Activated CD8-positive, alpha-beta memory T cell treated with anti-CD3 and anti-CD28 coated beads, Interleukin-2, amount 10 ng/mL, durations not matched to agents 7 days and 5 days (primary cell): ENCODE measurements around the gene FHOD3. TPM values are rescaled to one million over a fixed set of nuclear protein-coding genes. Genes with fewer than 3 reads are reported as not detected.
"Not testable (repeated sequence)": the region's sequence is repeated elsewhere in the genome, so short reads cannot be mapped to it uniquely, and the experiment has no call there.

ENCODE experiments used
- ATAC-seq: fragments of 150-1000 bp; cut with Tn5 transposase; one replicate; pipeline ENCODE4 v1.10.0; 2021; ENCODE audit warnings: moderate library complexity
- CTCF ChIA-PET: fragments of 350-600 bp; sonication (Branson Sonifier 250); formaldehyde crosslinking; loops from one replicate; lab custom pipeline; 2021; ENCODE audit warnings: antibody characterized with exemption; lab: Charles Lee
- DNase-seq: peaks from one replicate; pipeline ENCODE4 v3.0.0-alpha.2; 2020
- H3K27ac Mint-ChIP-seq: one replicate; pipeline ENCODE4 v1.8.0; 2021; ENCODE audit warnings: mild to moderate bottlenecking, mixed read lengths
- H3K27me3 Mint-ChIP-seq: one replicate; pipeline ENCODE4 v1.8.0; 2021; ENCODE audit warnings: mixed read lengths
- H3K36me3 Mint-ChIP-seq: one replicate; pipeline ENCODE4 v1.8.0; 2021; ENCODE audit warnings: mild to moderate bottlenecking, mixed read lengths
- H3K4me1 Mint-ChIP-seq: one replicate; pipeline ENCODE4 v1.8.0; 2021; ENCODE audit warnings: mixed read lengths
- H3K4me3 Mint-ChIP-seq: one replicate; pipeline ENCODE4 v1.8.0; 2021; ENCODE audit warnings: mild to moderate bottlenecking, moderate library complexity, mixed read lengths
- H3K9me3 Mint-ChIP-seq: one replicate; pipeline ENCODE4 v1.8.0; 2022; ENCODE audit warnings: low read depth, mixed read lengths
- total RNA-seq, 2 experiments: library from RNA; stranded (reverse); gene quantifications; one replicate each; pipeline ENCODE4 v1.2.3, GENCODE V29; 2021

The FHOD3 gene
- total RNA-seq, 2 experiments from 2014 or later = not detected

- no peak overlapping the region for H3K4me3 Mint-ChIP-seq
- no peak overlapping the region for H3K27ac Mint-ChIP-seq
- CTCF ChIA-PET = no interaction called here
- no peak for ATAC-seq
- H3K36me3 Mint-ChIP-seq = no peaks in the 10 kb centered on the region
- no peaks in the 10 kb centered on the region for H3K9me3 Mint-ChIP-seq
- H3K27me3 Mint-ChIP-seq = no peaks in the 10 kb centered on the region
- H3K4me1 Mint-ChIP-seq = no peaks in the 10 kb centered on the region
- DNase-seq = no peak
Observed at GRCh38 chr18:36714476-36714875, 417.0 kb downstream of the FHOD3 start.

DNA sequence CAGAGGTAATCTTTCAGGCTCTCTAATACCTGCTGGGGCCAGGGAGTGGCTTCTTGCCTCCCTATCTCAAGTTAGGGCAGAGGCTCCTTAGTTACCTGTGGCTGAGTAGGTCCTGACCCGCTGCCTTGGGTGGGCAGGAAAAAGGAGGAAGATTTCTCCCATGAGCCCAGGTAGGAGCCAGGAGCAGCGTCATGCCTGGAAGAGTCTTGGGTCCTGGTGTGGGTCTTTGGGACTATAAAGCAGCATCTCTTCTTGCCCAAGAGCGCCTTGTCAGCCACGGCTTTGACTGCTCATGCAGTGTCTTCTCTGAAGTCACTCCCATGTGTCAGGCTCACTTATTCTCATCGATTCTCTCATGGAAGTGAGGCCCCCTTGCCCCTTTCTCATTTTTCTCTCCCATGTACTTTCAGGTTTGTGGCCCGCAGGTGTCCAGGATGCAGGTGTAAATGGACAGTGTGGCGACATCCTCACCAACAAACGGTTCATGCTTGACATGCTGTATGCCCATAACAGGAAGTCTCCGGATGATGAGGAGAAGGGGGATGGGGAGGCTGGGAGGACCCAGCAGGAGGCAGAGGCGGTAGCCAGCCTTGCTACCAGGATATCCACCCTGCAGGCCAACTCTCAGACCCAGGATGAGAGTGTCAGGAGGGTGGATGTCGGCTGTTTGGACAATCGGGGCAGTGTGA lies 420.1 kb downstream of the FHOD3 start:
- no peaks in the 10 kb centered on the region for H3K9me3 Mint-ChIP-seq
- H3K36me3 Mint-ChIP-seq = no peaks in the 10 kb centered on the region
- H3K27me3 Mint-ChIP-seq = no peaks in the 10 kb centered on the region
- no peak for DNase-seq
- no peak overlapping the region for H3K27ac Mint-ChIP-seq
- ATAC-seq = no peak
- CTCF ChIA-PET = no interaction called here
- no peak overlapping the region for H3K4me3 Mint-ChIP-seq
- no peaks in the 10 kb centered on the region for H3K4me1 Mint-ChIP-seq

DNA sequence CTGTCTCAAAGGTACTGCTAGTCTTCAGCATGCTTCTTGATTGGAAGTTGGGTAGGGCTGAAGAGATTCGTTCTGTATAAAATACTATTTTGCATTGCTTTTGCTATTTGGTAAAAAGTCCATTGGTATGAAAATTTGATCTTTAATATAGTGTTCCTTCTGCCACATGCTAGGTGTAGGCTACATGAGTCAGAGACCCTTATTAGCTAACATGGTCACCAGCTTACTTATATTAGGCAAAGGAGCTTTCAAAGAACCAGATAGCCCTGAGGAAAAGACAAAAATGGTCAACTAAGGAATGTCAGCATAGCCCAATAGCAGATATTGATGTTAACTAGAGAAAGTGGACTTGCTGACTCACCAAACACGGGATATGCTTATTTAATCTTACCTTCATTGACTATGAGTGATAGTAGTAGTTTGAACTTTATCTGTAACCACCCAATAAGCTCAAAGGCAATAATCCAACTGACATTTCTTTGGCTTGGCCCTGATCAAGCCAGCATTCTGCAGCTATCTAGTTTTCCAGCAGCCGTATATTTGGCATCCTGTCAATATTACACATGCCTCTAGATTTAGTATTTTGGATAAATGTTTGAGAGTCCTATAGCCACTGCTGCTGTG lies 421.3 kb downstream of the FHOD3 start:
- no peak overlapping the region for H3K27ac Mint-ChIP-seq
- H3K4me1 Mint-ChIP-seq = no peaks in the 10 kb centered on the region
- ATAC-seq = no peak
- H3K4me3 Mint-ChIP-seq = no peak overlapping the region
- no peaks in the 10 kb centered on the region for H3K36me3 Mint-ChIP-seq
- CTCF ChIA-PET = no interaction called here
- no peaks in the 10 kb centered on the region for H3K9me3 Mint-ChIP-seq
- DNase-seq = no peak
- peaks cover 3% of the 10 kb centered on the region for H3K27me3 Mint-ChIP-seq

DNA sequence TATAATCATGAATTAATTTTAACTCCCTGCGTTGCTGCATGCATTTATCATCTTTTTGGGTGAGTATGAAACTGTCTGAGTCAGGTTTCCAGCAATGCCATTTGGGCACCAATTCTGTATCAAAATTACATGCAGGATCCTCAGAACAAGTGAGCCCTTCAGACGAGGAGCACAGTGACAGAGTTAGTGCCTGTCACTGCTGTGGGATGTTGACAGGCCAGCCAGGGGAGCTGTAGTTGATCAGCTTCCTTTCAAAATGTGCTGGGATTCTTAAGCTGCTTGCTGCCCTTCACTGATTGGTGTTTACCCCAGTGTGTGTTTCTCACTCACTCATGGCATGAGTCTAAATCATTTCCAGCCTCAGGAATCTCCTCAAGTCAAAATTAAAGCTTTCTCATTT lies 422.1 kb downstream of the FHOD3 start:
- no peak overlapping the region for H3K27ac Mint-ChIP-seq
- DNase-seq (no peak), ATAC-seq (no peak)
- peaks cover 3% of the 10 kb centered on the region for H3K27me3 Mint-ChIP-seq
- no peaks in the 10 kb centered on the region for H3K36me3 Mint-ChIP-seq
- no peak overlapping the region for H3K4me3 Mint-ChIP-seq
- H3K9me3 Mint-ChIP-seq = no peaks in the 10 kb centered on the region
- no peaks in the 10 kb centered on the region for H3K4me1 Mint-ChIP-seq
- CTCF ChIA-PET = no interaction called here

DNA sequence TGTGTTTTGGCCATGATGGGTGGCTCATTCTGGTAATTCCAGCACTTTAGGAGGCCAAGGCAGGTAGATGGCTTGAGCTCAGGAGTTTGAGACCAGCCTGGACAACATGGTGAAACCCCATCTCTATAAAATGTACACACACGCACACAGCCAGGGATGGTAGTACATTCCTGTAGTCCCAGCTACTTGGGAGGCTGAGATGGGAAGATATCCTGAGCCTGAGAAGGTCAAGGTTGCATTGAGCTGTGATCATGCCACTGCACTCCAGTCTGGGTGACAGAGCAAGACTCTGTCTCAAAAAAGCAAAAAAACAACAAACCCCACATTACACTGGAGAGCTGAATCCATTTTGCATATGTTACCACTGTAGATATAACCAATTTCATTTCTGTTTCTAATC lies 423.8 kb downstream of the FHOD3 start:
- H3K27me3 Mint-ChIP-seq, ATAC-seq, H3K4me1 Mint-ChIP-seq, H3K9me3 Mint-ChIP-seq, CTCF ChIA-PET, H3K4me3 Mint-ChIP-seq, H3K27ac Mint-ChIP-seq, H3K36me3 Mint-ChIP-seq, DNase-seq: not testable (repeated sequence)

GRCh38 chr18:36724169-36724568 lies 426.7 kb downstream of the FHOD3 start:
- H3K4me3 Mint-ChIP-seq = no peak overlapping the region
- no peak overlapping the region for H3K27ac Mint-ChIP-seq
- ATAC-seq = no peak
- no peaks in the 10 kb centered on the region for H3K4me1 Mint-ChIP-seq
- H3K27me3 Mint-ChIP-seq = peaks cover 6% of the 10 kb centered on the region
- CTCF ChIA-PET = no interaction called here
- H3K36me3 Mint-ChIP-seq = no peaks in the 10 kb centered on the region
- H3K9me3 Mint-ChIP-seq = no peaks in the 10 kb centered on the region
- DNase-seq = no peak

DNA sequence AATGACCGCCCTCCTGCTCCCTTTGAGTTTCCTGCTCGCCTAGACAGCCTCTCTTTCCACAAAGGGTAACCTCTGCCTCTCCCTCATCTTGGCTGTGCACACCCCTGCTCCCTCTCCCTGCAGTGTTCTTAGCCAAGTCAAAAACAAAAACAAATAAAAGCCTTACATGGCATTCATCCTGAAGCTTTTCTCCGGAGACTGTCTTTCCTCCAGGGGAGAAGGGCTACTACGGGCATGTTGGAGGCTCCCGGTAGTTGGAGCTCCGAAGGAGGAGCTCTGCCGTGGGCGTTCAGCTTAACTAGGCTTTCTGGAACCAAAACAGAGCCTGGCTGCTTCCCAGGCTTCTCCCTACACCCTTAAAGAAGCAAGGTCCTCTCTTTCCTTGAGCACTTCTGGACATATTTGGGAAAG lies 427.1 kb downstream of the FHOD3 start:
- no peaks in the 10 kb centered on the region for H3K4me1 Mint-ChIP-seq
- CTCF ChIA-PET = no interaction called here
- DNase-seq = no peak
- no peak overlapping the region for H3K27ac Mint-ChIP-seq
- H3K9me3 Mint-ChIP-seq = no peaks in the 10 kb centered on the region
- H3K4me3 Mint-ChIP-seq = no peak overlapping the region
- H3K36me3 Mint-ChIP-seq = no peaks in the 10 kb centered on the region
- H3K27me3 Mint-ChIP-seq = peaks cover 6% of the 10 kb centered on the region
- no peak for ATAC-seq

GRCh38 chr18:36728345-36728744 lies 430.8 kb downstream of the FHOD3 start:
- no peaks in the 10 kb centered on the region for H3K36me3 Mint-ChIP-seq
- DNase-seq (no peak), ATAC-seq (no peak)
- peaks cover 7% of the 10 kb centered on the region for H3K27me3 Mint-ChIP-seq
- H3K4me3 Mint-ChIP-seq = no peak overlapping the region
- no peak overlapping the region for H3K27ac Mint-ChIP-seq
- CTCF ChIA-PET = interaction anchor here (1.4 kb wide), 1 partner anchor 40 kb away, joined by 4 read pairs; no protein-coding TSS in a partner anchor
- H3K9me3 Mint-ChIP-seq = peaks cover 3% of the 10 kb centered on the region
- H3K4me1 Mint-ChIP-seq = no peaks in the 10 kb centered on the region

DNA sequence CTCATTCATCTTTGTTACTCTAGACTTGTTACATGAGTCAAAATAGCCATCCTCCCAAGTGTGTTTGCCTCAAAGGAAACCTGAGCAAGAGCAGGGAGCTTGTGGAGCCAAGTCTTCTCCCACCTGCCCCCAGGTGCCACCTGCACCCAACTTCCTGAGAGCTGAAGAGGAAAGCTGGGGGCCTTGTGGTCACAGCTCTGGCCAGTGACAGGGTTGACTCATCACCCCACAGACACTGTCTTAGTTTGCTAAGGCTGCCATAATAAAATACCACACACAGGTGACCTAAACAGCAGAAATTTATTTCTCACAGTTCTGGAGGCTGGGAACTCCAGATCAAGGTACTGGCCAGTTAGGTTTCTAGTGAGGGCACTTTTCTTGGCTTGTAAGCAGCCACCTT lies 431.7 kb downstream of the FHOD3 start:
- no peak overlapping the region for H3K27ac Mint-ChIP-seq
- ATAC-seq = no peak
- H3K4me3 Mint-ChIP-seq = no peak overlapping the region
- CTCF ChIA-PET = no interaction called here
- no peak for DNase-seq
- peaks cover 3% of the 10 kb centered on the region for H3K9me3 Mint-ChIP-seq
- no peaks in the 10 kb centered on the region for H3K36me3 Mint-ChIP-seq
- H3K4me1 Mint-ChIP-seq = no peaks in the 10 kb centered on the region
- peaks cover 7% of the 10 kb centered on the region for H3K27me3 Mint-ChIP-seq

DNA sequence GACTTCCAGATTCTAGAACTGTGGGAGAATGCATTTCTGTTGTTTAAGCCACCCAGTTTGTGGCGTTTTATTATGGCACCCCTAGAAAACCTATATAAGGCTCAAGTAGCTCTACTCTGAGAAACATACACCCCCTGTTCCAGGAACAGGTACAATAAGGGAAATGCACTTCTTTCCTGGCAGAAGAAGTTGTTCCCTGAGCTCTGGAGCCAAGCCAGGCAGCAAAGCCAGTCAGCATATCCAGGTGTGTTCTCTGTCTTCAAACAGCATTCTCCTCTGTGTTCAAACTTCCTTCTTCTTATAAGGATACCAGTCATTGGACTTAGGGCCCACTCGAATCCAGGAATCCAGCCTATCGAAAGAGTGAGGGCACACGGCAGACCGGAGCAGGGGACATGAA lies 434.8 kb downstream of the FHOD3 start:
- CTCF ChIA-PET = no interaction called here
- DNase-seq = no peak
- Mint-ChIP-seq H3K4me3 (no peak overlapping the region), H3K36me3 (no peaks in the 10 kb centered on the region), H3K9me3 (peaks cover 3% of the 10 kb centered on the region), H3K27me3 (peaks cover 3% of the 10 kb centered on the region), H3K4me1 (no peaks in the 10 kb centered on the region), H3K27ac (no peak overlapping the region)
- ATAC-seq = no peak

DNA sequence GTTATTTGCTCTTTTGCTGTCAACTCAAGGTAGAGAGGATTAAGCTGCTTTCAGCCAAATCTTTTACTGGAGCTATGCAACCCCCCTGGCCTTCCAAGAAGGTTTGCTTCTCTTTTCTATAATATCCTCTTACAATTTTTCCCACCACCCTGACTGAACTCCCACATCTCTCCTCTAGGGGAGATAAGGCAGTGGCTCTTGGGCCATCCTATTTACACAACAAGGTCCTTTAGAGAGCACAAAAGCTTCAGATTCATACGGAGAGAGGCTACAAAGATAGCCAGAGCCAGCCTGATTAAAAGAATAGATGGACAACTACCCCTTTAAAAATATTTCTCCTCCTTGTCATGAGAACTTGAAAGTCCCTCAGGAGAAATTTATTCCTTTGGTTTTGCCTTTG lies 435.6 kb downstream of the FHOD3 start:
- no peak overlapping the region for H3K27ac Mint-ChIP-seq
- no peaks in the 10 kb centered on the region for H3K4me1 Mint-ChIP-seq
- DNase-seq = no peak

DNA sequence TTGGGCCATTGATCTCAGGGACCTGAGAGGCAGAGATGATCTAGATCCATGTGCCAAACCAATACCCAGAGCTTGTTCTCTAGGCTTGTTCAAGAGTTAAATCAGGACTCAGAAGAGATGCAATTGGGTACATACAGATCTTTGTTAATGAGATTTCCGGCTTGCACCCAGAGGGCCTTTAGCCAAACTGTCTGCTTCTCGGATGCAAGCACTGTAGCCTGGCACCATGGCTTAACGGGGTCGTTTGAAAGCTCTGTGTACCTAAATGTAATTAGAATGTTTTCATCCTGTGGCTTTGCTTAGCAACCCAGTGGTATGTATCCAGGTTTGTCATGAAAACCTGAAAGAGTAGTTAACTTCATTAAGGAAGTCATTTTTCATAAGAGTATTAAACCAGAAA lies 437.1 kb downstream of the FHOD3 start:
- H3K4me3 Mint-ChIP-seq = no peak overlapping the region
- no peak overlapping the region for H3K27ac Mint-ChIP-seq
- DNase-seq (no peak), ATAC-seq (no peak)
- peaks cover 3% of the 10 kb centered on the region for H3K9me3 Mint-ChIP-seq
- no peaks in the 10 kb centered on the region for H3K36me3 Mint-ChIP-seq
- CTCF ChIA-PET = no interaction called here
- no peaks in the 10 kb centered on the region for H3K4me1 Mint-ChIP-seq
- peaks cover 18% of the 10 kb centered on the region for H3K27me3 Mint-ChIP-seq

More for the DNA sequence above, 435.6 kb downstream of the FHOD3 start:
- H3K27me3 Mint-ChIP-seq = peaks cover 11% of the 10 kb centered on the region
- H3K4me3 Mint-ChIP-seq = no peak overlapping the region
- peaks cover 3% of the 10 kb centered on the region for H3K9me3 Mint-ChIP-seq
- ATAC-seq = no peak
- no peaks in the 10 kb centered on the region for H3K36me3 Mint-ChIP-seq
- CTCF ChIA-PET = no interaction called here

DNA sequence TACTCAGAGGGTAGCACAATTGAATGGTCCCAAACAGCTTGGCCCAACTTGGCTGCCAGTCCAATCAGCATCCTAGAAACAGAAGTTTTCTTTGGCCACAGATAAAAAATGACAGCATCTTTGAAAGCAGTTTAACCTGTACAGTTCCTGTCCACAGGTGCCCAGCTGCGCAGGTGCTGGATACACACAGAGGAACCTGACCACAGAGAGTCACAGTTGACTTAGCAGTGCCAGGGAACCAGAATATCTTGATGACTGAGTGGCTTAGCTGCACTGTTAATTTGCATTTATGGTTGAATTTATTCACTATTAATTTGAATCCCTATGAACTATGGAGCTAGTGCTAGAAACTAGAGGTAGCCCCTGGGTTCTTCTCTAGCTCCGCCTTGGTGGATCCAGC lies 437.6 kb downstream of the FHOD3 start:
- no peaks in the 10 kb centered on the region for H3K36me3 Mint-ChIP-seq
- H3K27ac Mint-ChIP-seq = no peak overlapping the region
- DNase-seq = no peak
- H3K9me3 Mint-ChIP-seq = peaks cover 3% of the 10 kb centered on the region
- CTCF ChIA-PET = no interaction called here
- ATAC-seq = no peak
- H3K27me3 Mint-ChIP-seq = peaks cover 20% of the 10 kb centered on the region
- H3K4me3 Mint-ChIP-seq = no peak overlapping the region
- H3K4me1 Mint-ChIP-seq = no peaks in the 10 kb centered on the region

- peaks cover 3% of the 10 kb centered on the region for H3K9me3 Mint-ChIP-seq
- no peak overlapping the region for H3K4me3 Mint-ChIP-seq
- H3K27ac Mint-ChIP-seq = no peak overlapping the region
- H3K27me3 Mint-ChIP-seq = peaks cover 18% of the 10 kb centered on the region
- ATAC-seq = no peak
- no peak for DNase-seq
- no peaks in the 10 kb centered on the region for H3K4me1 Mint-ChIP-seq
- CTCF ChIA-PET = no interaction called here
- no peaks in the 10 kb centered on the region for H3K36me3 Mint-ChIP-seq
Observed at GRCh38 chr18:36736094-36736493, 438.6 kb downstream of the FHOD3 start.
